ENCODE results near the gene SLC7A7. TPM values are rescaled to one million over a fixed set of nuclear protein-coding genes. Genes with fewer than 3 reads are reported as not detected.

The SLC7A7 gene
- total and polyA plus RNA-seq, 10 of the 15 experiments (the other 5 are each of a cell fraction or from before 2014, with no cell fraction given) = 27.8 to 79.2 (median 50.8) TPM

- no peak for TF ChIP-seq EP300 (IDR thresholded peaks at IDR 0.05; ENCODE audit: borderline replicate concordance in 1 of 2, control insufficient read depth in 1 of 2, low read depth in 2 of 2, low read length in 2 of 2)
- TF ChIP-seq SUZ12 (IDR thresholded peaks at IDR 0.05; ENCODE audit: unreplicated experiment) = no peak
- no peak for TF ChIP-seq ZBTB33 (IDR thresholded peaks at IDR 0.05)
- peak; percentile 78; the same call in 1 of the 2 replicates for TF ChIP-seq DPF2 (IDR thresholded peaks at IDR 0.05)
- no peak for TF ChIP-seq POLR2AphosphoS5 (IDR thresholded peaks at IDR 0.05; ENCODE audit: low read length)
- TF ChIP-seq EZH2 (IDR thresholded peaks at IDR 0.05; ENCODE audit: borderline replicate concordance, control insufficient read depth, low read depth, low read length) = no peak
- TF ChIP-seq KAT2A (conservative IDR thresholded peaks at IDR 0.05; ENCODE audit: control insufficient read depth, low read depth, low read length) = no peak
- TF ChIP-seq ZNF207 (IDR thresholded peaks at IDR 0.05; ENCODE audit: borderline replicate concordance) = no peak
- TF ChIP-seq TARDBP (IDR thresholded peaks at IDR 0.05; ENCODE audit: borderline replicate concordance) = 0 out of 2 replicates have a peak, but pooled peaks have one; percentile 49
- 0 out of 2 replicates have a peak, but pooled peaks have one; percentile 14 for TF ChIP-seq BACH1 (IDR thresholded peaks at IDR 0.05; ENCODE audit: borderline replicate concordance)
- no peak for TF ChIP-seq NFXL1 (IDR thresholded peaks at IDR 0.05; ENCODE audit: borderline replicate concordance)
- no peak for TF ChIP-seq MYC (IDR thresholded peaks at IDR 0.05; ENCODE audit: insufficient read depth, insufficient read length, insufficient replicate concordance, low read length, severe bottlenecking)
- TF ChIP-seq MXI1 (IDR thresholded peaks at IDR 0.05; ENCODE audit: low read depth, low read length) = peak; percentile 65; the same call in 1 of the 2 replicates
- TF ChIP-seq FOXM1 (IDR thresholded peaks at IDR 0.05; ENCODE audit: low read depth, low read length) = peak; percentile 41; the same call in 1 of the 2 replicates
- no peak for TF ChIP-seq CHD4 (IDR thresholded peaks at IDR 0.05)
These were observed 37.9 kb upstream of the SLC7A7 start (continued) for GRCh38 chr14:22852940-22853767.

Data from GM12878 (cell line).